Trophoblast cell (in vitro differentiated cells and primary cell): ENCODE measurements around the gene ASIC1.

ENCODE experiments used
- DNase-seq, 2 donors: peaks; one replicate each; pipeline ENCODE4 v3.0.0-alpha.2; 2016
- H2AFZ ChIP-seq: 2 replicates; pipeline ENCODE4 v1.6.1; 2013; ENCODE audit warnings: low read length, moderate library complexity, mild to moderate bottlenecking; ENCODE audit not compliant: insufficient read depth, poor library complexity
- H2AK5ac ChIP-seq: 2 replicates; pipeline ENCODE4 v1.6.1; 2013; ENCODE audit warnings: mild to moderate bottlenecking, low read length
- H2BK120ac ChIP-seq: 2 replicates; pipeline ENCODE4 v1.6.1; 2013; ENCODE audit warnings: low read length, mild to moderate bottlenecking, moderate library complexity; ENCODE audit not compliant: insufficient read depth, poor library complexity
- H2BK12ac ChIP-seq: 2 replicates; pipeline ENCODE4 v1.6.1; 2013; ENCODE audit warnings: mild to moderate bottlenecking, low read length, moderate library complexity
- H2BK5ac ChIP-seq: 2 replicates; pipeline ENCODE4 v1.6.1; 2013; ENCODE audit warnings: low read length, low read depth, moderate library complexity, mild to moderate bottlenecking; ENCODE audit not compliant: poor library complexity
- H3K14ac ChIP-seq: 2 replicates; pipeline ENCODE4 v1.6.1; 2013; ENCODE audit warnings: mild to moderate bottlenecking, low read length
- H3K18ac ChIP-seq: 2 replicates; pipeline ENCODE4 v1.6.1; 2013; ENCODE audit warnings: mild to moderate bottlenecking, low read length
- H3K23ac ChIP-seq: 2 replicates; pipeline ENCODE4 v1.6.1; 2013; ENCODE audit warnings: low read length
- H3K27ac ChIP-seq: 2 replicates; pipeline ENCODE4 v1.5.1; 2013; ENCODE audit warnings: low read depth, mild to moderate bottlenecking, inconsistent platforms, low read length, moderate library complexity
- H3K27me3 ChIP-seq: 2 replicates; pipeline ENCODE4 v1.6.1; 2013; ENCODE audit warnings: inconsistent platforms, mild to moderate bottlenecking, low read length, moderate library complexity; ENCODE audit not compliant: insufficient read depth
- H3K36me3 ChIP-seq, 2 experiments: 1 replicate in 1 of 2; 2 replicates in 1 of 2; pipeline ENCODE4 v1.6.1; 2013; ENCODE audit warnings: low read length in 2 of 2, mild to moderate bottlenecking in 2 of 2, moderate library complexity in 1 of 2; ENCODE audit not compliant: insufficient read depth in 2 of 2, control insufficient read depth in 1 of 2
- H3K4ac ChIP-seq: 2 replicates; pipeline ENCODE4 v1.6.1; 2013; ENCODE audit warnings: low read depth, mild to moderate bottlenecking, low read length, moderate library complexity
- H3K4me1 ChIP-seq, 2 experiments: 1 replicate in 1 of 2; 2 replicates in 1 of 2; pipeline ENCODE4 v1.6.1; 2013; ENCODE audit warnings: low read length in 2 of 2, mild to moderate bottlenecking in 2 of 2, moderate library complexity in 1 of 2; ENCODE audit not compliant: insufficient read depth in 2 of 2, control insufficient read depth in 1 of 2
- H3K4me2 ChIP-seq: 2 replicates; pipeline ENCODE4 v1.6.1; 2013; ENCODE audit warnings: inconsistent platforms, mild to moderate bottlenecking, low read length, moderate library complexity
- H3K4me3 ChIP-seq: 2 replicates; pipeline ENCODE4 v1.5.1; 2013; ENCODE audit warnings: mild to moderate bottlenecking, low read depth, low read length, inconsistent platforms
- H3K79me1 ChIP-seq: one replicate; pipeline ENCODE4 v1.6.1; 2013; ENCODE audit warnings: low read length
- H3K79me2 ChIP-seq: 2 replicates; pipeline ENCODE4 v1.6.1; 2013; ENCODE audit warnings: low read length, mild to moderate bottlenecking; ENCODE audit not compliant: control insufficient read depth, insufficient read depth, poor library complexity
- H3K9ac ChIP-seq: 2 replicates; pipeline ENCODE4 v1.6.1; 2013; ENCODE audit warnings: mild to moderate bottlenecking, low read length
- H3K9me3 ChIP-seq: 2 replicates; pipeline ENCODE4 v1.6.1; 2013; ENCODE audit warnings: low read depth, mild to moderate bottlenecking, control low read depth, inconsistent platforms, low read length; ENCODE audit not compliant: insufficient read depth
- H4K12ac ChIP-seq: 2 replicates; pipeline ENCODE4 v1.6.1; 2013; ENCODE audit warnings: low read depth, mild to moderate bottlenecking, low read length, moderate library complexity
- H4K8ac ChIP-seq: 2 replicates; pipeline ENCODE4 v1.6.1; 2013; ENCODE audit warnings: low read depth, mild to moderate bottlenecking, low read length, moderate library complexity
- H4K91ac ChIP-seq: one replicate; pipeline ENCODE4 v1.6.1; 2013; ENCODE audit warnings: low read depth, mild to moderate bottlenecking, low read length, moderate library complexity
- WGBS: extraction: QIAGEN DNeasy Blood & Tissue Kit; methylation state at CpG from one replicate; pipeline ENCODE4 v1.1.7; 2013; ENCODE audit warnings: missing lambda C conversion rate; ENCODE audit not compliant: insufficient read length, insufficient coverage; ENCODE audit errors: extremely low coverage; 5-methylcytosine and 5-hydroxymethylcytosine counted together

ASIC1 gene

DNA sequence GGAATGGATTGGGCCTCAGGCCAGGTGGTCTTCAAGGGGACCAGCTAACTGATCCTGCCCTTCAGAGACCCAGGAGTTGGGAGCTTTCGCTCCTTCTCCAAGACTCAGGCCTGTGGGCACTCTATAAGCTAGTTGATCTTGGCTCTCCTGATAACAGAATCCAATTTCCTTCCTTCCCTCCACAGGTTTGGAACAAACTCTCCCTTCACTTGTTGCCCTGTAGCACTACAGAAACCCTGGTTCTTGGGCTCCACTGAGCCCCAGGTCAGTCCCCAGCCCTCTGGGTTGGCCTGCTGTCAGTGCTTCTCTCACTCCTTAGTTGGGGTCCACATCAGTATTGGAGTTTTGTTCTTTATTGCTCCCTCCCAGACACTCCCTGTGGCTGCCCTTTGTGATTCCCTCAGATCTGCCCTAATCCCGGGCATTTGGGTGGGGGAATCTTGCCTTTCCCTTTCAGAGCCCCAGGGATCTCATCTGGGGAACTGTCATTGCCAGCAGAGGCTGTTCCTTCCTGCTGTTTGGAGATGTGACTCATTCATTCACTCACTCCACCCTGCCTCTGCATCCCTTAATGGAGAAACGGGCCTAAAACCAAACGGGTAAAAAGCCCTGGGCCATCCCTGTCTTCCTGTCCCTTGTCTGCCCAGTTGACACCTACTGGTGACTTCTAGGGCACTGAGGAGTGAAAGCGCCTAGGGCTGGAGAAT is 42.1 kb downstream of the ASIC1 start:
- H3K14ac ChIP-seq = no peak overlapping the region
- DNase-seq = no peak
- no peaks in the 10 kb centered on the region for H3K9me3 ChIP-seq
- H3K4ac ChIP-seq = no peak overlapping the region
- H4K91ac ChIP-seq = no peak overlapping the region
- no peak overlapping the region for H2BK12ac ChIP-seq
- H2AFZ ChIP-seq = no peak overlapping the region
- H4K12ac ChIP-seq = no peak overlapping the region
- H3K4me1 ChIP-seq = no peaks in the 10 kb centered on the region
- no peak overlapping the region for H3K27ac ChIP-seq
- H3K23ac ChIP-seq = no peak overlapping the region
- H3K27me3 ChIP-seq = no peaks in the 10 kb centered on the region
- no peak overlapping the region for H2AK5ac ChIP-seq
- no CpG with 5 or more reads among the region's 5 CpGs for WGBS
- H3K9ac ChIP-seq = no peak overlapping the region
- no peak overlapping the region for H3K18ac ChIP-seq
- H3K79me1 ChIP-seq = no peaks in the 10 kb centered on the region
- H3K4me3 ChIP-seq = no peak overlapping the region
- no peak overlapping the region for H2BK120ac ChIP-seq
- no peak overlapping the region for H3K4me2 ChIP-seq
- H2BK5ac ChIP-seq = no peak overlapping the region
- H4K8ac ChIP-seq = no peak overlapping the region
- H3K79me2 ChIP-seq = no peaks in the 10 kb centered on the region
- H3K36me3 ChIP-seq = peaks cover 38 to 57% of the 10 kb centered on the region in 2 experiments

DNA sequence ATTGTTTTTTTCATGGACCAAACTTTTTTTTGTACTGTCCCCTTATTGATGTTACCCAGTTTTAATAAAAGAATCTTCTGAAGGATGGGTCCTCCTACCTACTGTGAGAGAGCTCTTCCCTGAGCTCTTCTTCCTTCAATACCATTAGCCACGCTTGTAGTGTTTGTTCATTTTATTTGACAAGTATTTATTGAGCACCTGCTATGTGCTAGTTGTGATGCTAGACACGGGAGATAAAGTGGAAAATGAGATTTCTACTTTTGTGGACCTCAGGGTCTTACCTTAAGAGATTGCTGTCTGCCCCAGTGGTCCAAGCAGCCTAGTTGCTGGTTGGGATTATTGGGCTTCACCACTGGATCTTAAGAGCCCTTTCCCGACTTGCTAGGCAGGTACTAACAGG is 43.2 kb downstream of the ASIC1 start:
- no peak overlapping the region for H3K27ac ChIP-seq
- no peak overlapping the region for H3K9ac ChIP-seq
- H2BK5ac ChIP-seq = no peak overlapping the region
- H3K27me3 ChIP-seq = no peaks in the 10 kb centered on the region
- no peak overlapping the region for H3K4ac ChIP-seq
- no peak overlapping the region for H2AFZ ChIP-seq
- no peaks in the 10 kb centered on the region for H3K79me1 ChIP-seq
- H3K9me3 ChIP-seq = no peaks in the 10 kb centered on the region
- no peak overlapping the region for H4K91ac ChIP-seq
- no peak overlapping the region for H4K12ac ChIP-seq
- H3K36me3 ChIP-seq = peaks cover 32 to 48% of the 10 kb centered on the region in 2 experiments
- no peak overlapping the region for H3K4me2 ChIP-seq
- no CpG with 5 or more reads among the region's 3 CpGs for WGBS
- H2BK120ac ChIP-seq = no peak overlapping the region
- H2AK5ac ChIP-seq = no peak overlapping the region
- H3K14ac ChIP-seq = no peak overlapping the region
- no peak overlapping the region for H3K4me3 ChIP-seq
- H2BK12ac ChIP-seq = no peak overlapping the region
- no peaks in the 10 kb centered on the region for H3K4me1 ChIP-seq
- H3K79me2 ChIP-seq = no peaks in the 10 kb centered on the region
- no peak overlapping the region for H4K8ac ChIP-seq
- no peak overlapping the region for H3K18ac ChIP-seq
- no peak for DNase-seq
- no peak overlapping the region for H3K23ac ChIP-seq

DNA sequence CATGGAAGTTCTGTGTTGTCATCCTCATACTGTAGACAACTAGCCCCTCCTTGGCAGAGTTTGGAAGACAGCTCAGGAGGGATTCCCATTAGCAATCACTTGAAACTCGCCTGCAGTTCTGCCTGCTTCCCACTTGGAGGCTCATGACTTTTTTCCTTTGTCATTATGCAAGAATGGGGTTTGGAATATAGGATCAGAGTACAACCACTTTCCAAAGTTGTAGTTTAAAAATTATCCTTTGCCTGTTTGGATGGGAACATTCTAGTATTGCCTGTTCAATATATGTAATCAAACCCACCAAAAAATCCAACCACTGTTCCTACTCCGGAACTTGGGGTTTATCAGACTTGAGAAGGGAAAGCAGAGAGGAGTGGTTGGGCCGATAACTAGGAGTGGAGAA is 44.3 kb downstream of the ASIC1 start:
- no peaks in the 10 kb centered on the region for H3K79me1 ChIP-seq
- H3K4me3 ChIP-seq = no peak overlapping the region
- no peaks in the 10 kb centered on the region for H3K79me2 ChIP-seq
- no peak overlapping the region for H2AK5ac ChIP-seq
- H3K14ac ChIP-seq = no peak overlapping the region
- H3K9ac ChIP-seq = no peak overlapping the region
- DNase-seq = peak; percentile 9 to 55
- H4K12ac ChIP-seq = no peak overlapping the region
- H3K23ac ChIP-seq = no peak overlapping the region
- H3K36me3 ChIP-seq = peaks cover 29 to 37% of the 10 kb centered on the region in 2 experiments
- no peaks in the 10 kb centered on the region for H3K4me1 ChIP-seq
- H3K9me3 ChIP-seq = no peaks in the 10 kb centered on the region
- H2BK120ac ChIP-seq = no peak overlapping the region
- H3K18ac ChIP-seq = no peak overlapping the region
- H2AFZ ChIP-seq = no peak overlapping the region
- no peaks in the 10 kb centered on the region for H3K27me3 ChIP-seq
- H3K4me2 ChIP-seq = no peak overlapping the region
- no peak overlapping the region for H3K4ac ChIP-seq
- no peak overlapping the region for H3K27ac ChIP-seq
- H4K91ac ChIP-seq = no peak overlapping the region
- no peak overlapping the region for H2BK12ac ChIP-seq
- H4K8ac ChIP-seq = no peak overlapping the region
- no CpG with 5 or more reads among the region's 3 CpGs for WGBS
- H2BK5ac ChIP-seq = no peak overlapping the region

- H3K4me1 ChIP-seq = no peaks in the 10 kb centered on the region
- H3K27ac ChIP-seq = no peak overlapping the region
- H3K4ac ChIP-seq = no peak overlapping the region
- no peak overlapping the region for H4K8ac ChIP-seq
- DNase-seq = no peak
- H3K36me3 ChIP-seq = peaks cover 26 to 32% of the 10 kb centered on the region in 2 experiments
- H3K14ac ChIP-seq = no peak overlapping the region
- no peak overlapping the region for H3K4me3 ChIP-seq
- no peaks in the 10 kb centered on the region for H3K79me2 ChIP-seq
- no peak overlapping the region for H2AK5ac ChIP-seq
- H4K91ac ChIP-seq = no peak overlapping the region
- H3K18ac ChIP-seq = no peak overlapping the region
- H3K9ac ChIP-seq = no peak overlapping the region
- no peaks in the 10 kb centered on the region for H3K79me1 ChIP-seq
- no peak overlapping the region for H2BK12ac ChIP-seq
- no peaks in the 10 kb centered on the region for H3K9me3 ChIP-seq
- H3K4me2 ChIP-seq = no peak overlapping the region
- H2BK5ac ChIP-seq = no peak overlapping the region
- no peak overlapping the region for H4K12ac ChIP-seq
- H3K27me3 ChIP-seq = no peaks in the 10 kb centered on the region
- WGBS = no CpG with 5 or more reads among the region's 2 CpGs
- H2AFZ ChIP-seq = no peak overlapping the region
- no peak overlapping the region for H3K23ac ChIP-seq
- H2BK120ac ChIP-seq = no peak overlapping the region
Observed at GRCh38 chr12:50102131-50102531, 44.7 kb downstream of the ASIC1 start.
